Muscle layer of duodenum (tissue), 2 donors: Measurements from ENCODE around the gene GRIA1.

Experiments used
- H3K27ac ChIP-seq: one replicate; pipeline ENCODE4 v1.7.0; 2013; ENCODE audit warnings: mild to moderate bottlenecking, low read length
- H3K27me3 ChIP-seq: one replicate; pipeline ENCODE4 v1.7.0; 2013; ENCODE audit warnings: low read depth, mild to moderate bottlenecking, control low read depth, low read length
- H3K36me3 ChIP-seq, 2 donors: one replicate each; pipeline ENCODE4 v1.7.0; 2013; ENCODE audit warnings: low read length in 2 of 2, control low read depth in 1 of 2, mild to moderate bottlenecking in 1 of 2; ENCODE audit not compliant: insufficient read depth in 2 of 2, control insufficient read depth in 1 of 2
- H3K4me1 ChIP-seq, 2 donors: one replicate each; pipeline ENCODE4 v1.7.0; 2013; ENCODE audit warnings: low read length in 2 of 2, mild to moderate bottlenecking in 2 of 2, control low read depth in 1 of 2, moderate library complexity in 1 of 2; ENCODE audit not compliant: insufficient read depth in 2 of 2, control insufficient read depth in 1 of 2
- H3K4me3 ChIP-seq, 2 donors: one replicate each; pipeline ENCODE4 v1.7.0; 2013; ENCODE audit warnings: low read length in 2 of 2, low read depth in 1 of 2, mild to moderate bottlenecking in 1 of 2
- H3K9me3 ChIP-seq, 2 donors: one replicate each; pipeline ENCODE4 v1.7.0; 2013; ENCODE audit warnings: low read length in 2 of 2, control low read depth in 1 of 2, mild to moderate bottlenecking in 1 of 2; ENCODE audit not compliant: control insufficient read depth in 1 of 2
- donor health status: healthy.

GRIA1 gene

DNA sequence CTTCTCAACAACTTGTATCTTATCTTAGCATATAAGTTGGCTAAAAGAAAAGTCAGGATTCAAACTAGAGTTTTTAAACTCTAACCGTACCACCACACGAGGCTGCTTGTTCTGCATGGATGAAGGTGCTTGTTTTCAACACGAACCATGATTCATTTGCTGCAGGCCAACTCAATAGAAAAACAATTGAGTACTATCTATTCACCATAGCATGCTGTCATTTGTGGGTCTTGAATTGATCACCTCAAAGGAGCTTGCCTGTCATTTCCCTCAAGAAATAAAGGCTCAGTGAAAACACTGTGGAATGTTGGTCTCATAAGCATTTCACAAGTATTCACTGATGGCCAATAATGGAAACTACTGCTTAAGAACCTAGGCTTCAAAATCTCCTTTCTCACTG is 21.0 kb upstream of the GRIA1 start:
- no peaks in the 10 kb centered on the region for H3K9me3 ChIP-seq
- H3K4me3 ChIP-seq = no peak overlapping the region
- H3K4me1 ChIP-seq = no peaks in the 10 kb centered on the region
- no peaks in the 10 kb centered on the region for H3K27me3 ChIP-seq
- H3K36me3 ChIP-seq = no peaks in the 10 kb centered on the region
- H3K27ac ChIP-seq = no peak overlapping the region

DNA sequence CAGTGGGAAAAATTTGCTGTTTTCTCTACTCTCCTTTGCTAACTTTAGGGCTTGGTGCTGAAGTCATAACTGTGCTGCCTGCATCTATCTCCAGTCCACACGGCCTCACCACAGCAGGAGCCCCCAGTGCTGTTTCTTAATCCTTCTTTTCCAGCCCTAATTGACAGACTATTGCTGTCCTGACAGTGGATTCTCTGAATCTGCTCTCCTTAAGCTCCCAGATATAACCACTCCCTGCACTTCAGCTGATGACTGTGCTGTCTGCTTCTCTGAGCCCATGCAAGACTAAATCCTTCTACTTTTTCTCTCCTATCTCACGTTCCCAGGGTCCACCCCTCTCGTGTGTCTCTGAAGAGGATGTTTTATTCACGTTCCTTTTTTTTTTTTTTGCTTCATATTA is 19.7 kb upstream of the GRIA1 start:
- Histone ChIP-seq H3K9me3 (no peaks in the 10 kb centered on the region), H3K27me3 (no peaks in the 10 kb centered on the region), H3K27ac (no peak overlapping the region), H3K36me3 (no peaks in the 10 kb centered on the region), H3K4me3 (no peak overlapping the region), H3K4me1 (no peaks in the 10 kb centered on the region)

DNA sequence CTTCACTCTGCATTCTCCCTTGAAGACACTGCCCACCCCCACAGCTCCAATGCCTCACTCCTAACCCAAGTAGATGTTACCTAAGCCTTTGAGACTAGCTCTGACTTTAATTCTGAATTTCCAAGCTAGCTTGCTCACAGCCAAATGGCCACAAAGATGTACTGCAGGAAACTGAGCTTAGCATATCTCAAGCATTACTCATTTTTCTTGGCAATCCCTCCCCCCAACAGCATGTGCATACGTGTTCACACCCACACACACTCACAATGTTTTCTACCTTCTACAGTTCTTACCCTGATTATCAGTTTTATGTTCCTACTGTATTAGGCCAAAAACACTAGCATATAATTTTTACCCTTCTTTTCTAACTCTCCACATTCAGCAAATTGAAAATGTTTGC is 13.7 kb upstream of the GRIA1 start:
- Histone ChIP-seq H3K27ac (no peak overlapping the region), H3K36me3 (no peaks in the 10 kb centered on the region), H3K4me3 (no peak overlapping the region), H3K9me3 (no peaks in the 10 kb centered on the region), H3K4me1 (no peaks in the 10 kb centered on the region), H3K27me3 (no peaks in the 10 kb centered on the region)

DNA sequence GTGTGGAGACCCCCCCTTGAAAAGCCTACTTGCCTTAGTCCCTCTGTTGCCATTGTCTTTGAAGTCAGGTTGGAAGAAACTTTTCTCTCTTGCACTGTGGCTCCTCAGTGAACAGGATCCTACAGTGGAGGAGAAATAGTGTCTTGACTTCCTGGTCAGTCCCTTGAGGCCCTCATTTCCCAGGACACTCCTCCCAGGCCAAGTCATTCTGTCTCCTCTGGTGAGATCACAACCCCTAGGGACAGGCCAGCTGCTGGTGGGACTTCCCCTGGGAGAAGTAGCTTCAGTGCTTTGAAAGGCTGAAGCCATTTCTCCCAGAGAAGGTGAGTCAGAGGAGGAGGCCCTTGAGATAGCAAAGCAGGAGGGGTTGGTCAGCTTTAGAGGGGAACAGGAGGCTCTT is 10.1 kb upstream of the GRIA1 start:
- no peaks in the 10 kb centered on the region for H3K36me3 ChIP-seq
- H3K4me3 ChIP-seq = no peak overlapping the region
- H3K4me1 ChIP-seq = no peaks in the 10 kb centered on the region
- H3K27ac ChIP-seq = no peak overlapping the region
- no peaks in the 10 kb centered on the region for H3K27me3 ChIP-seq
- no peaks in the 10 kb centered on the region for H3K9me3 ChIP-seq

DNA sequence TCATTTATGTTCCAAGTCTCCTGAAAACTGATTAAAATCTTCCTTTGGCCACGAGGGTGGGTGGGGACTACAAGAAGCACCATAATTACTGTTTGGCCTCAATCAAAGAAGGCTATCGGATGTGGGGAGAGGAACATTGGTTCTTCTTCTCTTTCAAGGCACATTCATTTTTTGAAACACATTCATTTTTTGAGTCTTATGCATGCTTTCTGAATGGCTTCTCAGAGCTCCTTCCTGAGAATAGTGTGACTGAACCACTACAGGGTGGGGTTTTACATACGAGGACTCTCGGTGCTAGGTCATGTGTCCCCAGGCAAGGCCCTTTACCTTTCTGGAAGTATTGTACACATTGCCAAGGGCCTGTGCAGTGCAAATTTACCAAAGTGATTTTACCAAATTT is 7.0 kb upstream of the GRIA1 start:
- Histone ChIP-seq H3K9me3 (no peaks in the 10 kb centered on the region), H3K36me3 (no peaks in the 10 kb centered on the region), H3K27ac (no peak overlapping the region), H3K27me3 (no peaks in the 10 kb centered on the region), H3K4me1 (no peaks in the 10 kb centered on the region), H3K4me3 (no peak overlapping the region)

DNA sequence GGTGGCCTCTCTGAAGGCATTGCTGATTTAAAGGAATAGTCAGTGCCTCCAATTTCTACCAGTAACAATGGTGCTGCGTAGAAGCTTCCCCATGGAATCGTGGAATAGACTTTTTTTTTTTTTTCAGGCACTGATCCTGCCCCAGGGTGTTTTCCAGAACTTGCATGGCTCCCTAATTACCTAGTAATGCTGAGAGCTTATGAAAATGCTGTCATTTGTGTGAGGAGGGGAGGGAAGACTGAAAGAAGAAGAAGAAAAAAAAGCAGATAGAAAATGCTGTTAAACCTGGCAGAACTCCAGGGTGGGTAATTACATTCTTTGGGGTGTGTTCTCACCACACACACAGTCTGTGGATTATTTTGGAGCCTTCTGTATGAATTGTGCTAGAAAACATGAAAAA is 4.8 kb upstream of the GRIA1 start:
- no peak overlapping the region for H3K27ac ChIP-seq
- H3K36me3 ChIP-seq = no peaks in the 10 kb centered on the region
- peaks cover 0 to 2% of the 10 kb centered on the region in 2 donors for H3K4me1 ChIP-seq
- H3K9me3 ChIP-seq = no peaks in the 10 kb centered on the region
- H3K4me3 ChIP-seq = no peak overlapping the region
- H3K27me3 ChIP-seq = no peaks in the 10 kb centered on the region

DNA sequence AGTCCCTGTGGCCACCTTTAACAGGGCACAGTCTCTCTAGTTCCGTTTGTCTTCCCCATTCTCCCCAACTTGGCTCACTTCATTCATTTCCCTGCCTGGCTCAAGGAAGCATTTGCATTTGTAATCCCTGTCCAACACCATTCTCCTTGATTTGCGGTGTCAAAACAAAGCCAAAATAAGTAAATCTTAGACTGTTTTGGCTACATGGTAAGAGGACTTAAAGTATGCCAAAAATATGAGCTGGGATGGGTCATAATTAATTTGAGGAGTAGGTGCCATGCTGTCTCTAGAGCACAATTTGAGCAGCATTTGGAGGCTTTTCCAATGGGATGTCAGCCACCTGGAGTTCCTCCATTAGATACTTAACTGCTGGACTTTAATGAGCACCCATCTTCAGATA is 3.7 kb upstream of the GRIA1 start:
- H3K4me3 ChIP-seq = no peak overlapping the region
- no peaks in the 10 kb centered on the region for H3K36me3 ChIP-seq
- H3K27ac ChIP-seq = no peak overlapping the region
- no peaks in the 10 kb centered on the region for H3K9me3 ChIP-seq
- peaks cover 0 to 5% of the 10 kb centered on the region in 2 donors for H3K4me1 ChIP-seq
- H3K27me3 ChIP-seq = peaks cover 3% of the 10 kb centered on the region

DNA sequence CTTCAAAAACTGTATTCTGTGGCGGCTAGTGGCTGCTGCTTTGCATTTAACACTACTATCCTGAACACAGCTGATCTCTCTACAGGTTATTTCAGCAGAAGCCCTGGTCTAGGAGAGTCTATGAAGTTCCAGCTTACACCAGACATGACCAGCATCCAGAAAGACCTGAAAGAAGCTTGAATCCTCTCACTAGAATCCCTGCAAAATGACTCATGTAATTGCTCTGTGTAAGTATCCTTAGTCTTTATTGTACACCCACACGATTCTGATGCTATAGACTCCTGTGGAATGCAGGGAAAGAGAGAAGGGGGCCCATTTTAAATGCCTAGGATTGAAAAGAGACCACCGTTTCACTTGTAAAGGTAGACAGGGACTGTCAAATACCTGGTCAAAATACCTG is 859 bp upstream of the GRIA1 start:
- no peak overlapping the region for H3K27ac ChIP-seq
- no peaks in the 10 kb centered on the region for H3K36me3 ChIP-seq
- H3K4me3 ChIP-seq = no peak overlapping the region
- peaks cover 0 to 5% of the 10 kb centered on the region in 2 donors for H3K4me1 ChIP-seq
- peaks cover 8% of the 10 kb centered on the region for H3K27me3 ChIP-seq
- no peaks in the 10 kb centered on the region for H3K9me3 ChIP-seq

DNA sequence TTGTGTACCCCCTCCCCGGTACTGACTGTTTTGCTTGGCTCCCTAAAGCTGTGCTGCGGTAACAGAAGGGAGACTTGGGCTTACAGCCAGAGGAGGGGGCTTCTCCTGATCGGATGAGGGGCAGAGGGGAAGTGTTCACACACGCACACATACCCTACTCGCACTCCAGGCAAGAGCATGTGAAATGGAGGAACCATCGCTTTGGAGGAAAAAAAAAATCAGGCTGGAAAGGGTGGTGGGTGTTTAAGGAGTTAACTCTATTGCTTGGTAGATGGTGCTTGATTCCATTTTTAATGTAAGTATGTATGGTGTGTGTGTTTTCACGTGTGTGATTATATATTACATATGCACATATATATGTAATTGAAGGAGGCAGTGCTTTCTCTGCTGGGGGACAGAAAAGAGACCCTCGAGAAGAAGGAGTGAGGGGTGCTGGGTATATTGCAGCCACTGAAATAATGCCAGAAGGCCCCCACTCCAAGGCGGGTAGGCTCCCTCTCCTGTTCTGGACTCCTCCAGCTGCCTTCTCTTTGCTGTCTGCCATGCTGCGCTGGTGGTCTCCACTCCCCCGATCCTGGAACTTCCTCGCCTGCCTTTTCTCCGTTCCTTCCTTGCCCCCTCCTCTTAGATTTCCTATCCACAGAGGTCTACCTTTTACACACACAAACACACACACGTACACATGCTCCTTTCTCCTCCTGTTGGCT is 721 bp downstream of the GRIA1 start:
- Histone ChIP-seq H3K4me1 (peaks cover 0 to 5% of the 10 kb centered on the region in 2 donors), H3K4me3 (peak overlapping the region in 1 of 2 donors; percentile 25), H3K27ac (no peak overlapping the region), H3K9me3 (no peaks in the 10 kb centered on the region), H3K27me3 (peaks cover 8% of the 10 kb centered on the region), H3K36me3 (no peaks in the 10 kb centered on the region)

DNA sequence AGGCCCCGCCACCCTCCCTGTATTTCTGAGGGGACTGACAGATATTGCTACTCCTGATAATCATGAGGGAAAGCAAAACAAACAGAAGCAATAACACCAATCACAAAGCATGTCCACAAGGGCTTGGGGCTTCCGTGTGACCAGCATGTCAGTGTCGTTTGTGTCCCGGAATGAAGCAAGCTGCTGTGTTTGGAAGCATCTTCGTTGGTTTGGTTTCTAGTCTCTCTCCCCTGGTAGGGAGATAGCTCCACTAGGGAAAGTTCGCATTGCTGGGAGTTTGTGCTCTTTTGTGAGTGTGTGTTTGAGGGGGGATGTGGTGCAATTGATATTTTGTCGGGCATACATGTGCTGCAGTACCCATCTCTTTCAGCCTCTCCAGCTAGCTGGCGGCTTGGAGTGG is 1.4 kb downstream of the GRIA1 start:
- no peak overlapping the region for H3K4me3 ChIP-seq
- H3K27me3 ChIP-seq = peaks cover 8% of the 10 kb centered on the region
- no peaks in the 10 kb centered on the region for H3K36me3 ChIP-seq
- no peaks in the 10 kb centered on the region for H3K9me3 ChIP-seq
- peaks cover 0 to 5% of the 10 kb centered on the region in 2 donors for H3K4me1 ChIP-seq
- H3K27ac ChIP-seq = no peak overlapping the region

DNA sequence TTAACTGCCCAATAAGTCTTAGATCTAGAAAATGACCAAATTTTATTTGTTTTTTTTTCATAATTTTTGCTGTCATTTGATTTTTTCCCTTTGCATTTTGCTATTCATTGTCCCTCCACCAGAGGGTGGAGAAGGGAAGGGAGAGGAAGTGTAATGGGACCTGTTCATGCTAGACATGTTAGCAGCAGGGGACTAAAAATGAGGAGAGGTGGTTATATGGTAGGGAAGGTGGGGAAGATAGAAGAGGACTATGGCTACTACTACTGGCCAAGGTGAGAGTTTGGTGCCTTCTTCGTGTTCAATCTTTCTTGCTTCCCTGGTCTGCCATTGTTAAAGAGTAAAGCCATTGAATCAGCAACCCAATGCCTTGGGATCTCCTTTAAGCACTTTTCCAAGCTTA is 6.4 kb downstream of the GRIA1 start:
- H3K27me3 ChIP-seq = peaks cover 5% of the 10 kb centered on the region
- H3K36me3 ChIP-seq = no peaks in the 10 kb centered on the region
- no peaks in the 10 kb centered on the region for H3K9me3 ChIP-seq
- no peak overlapping the region for H3K4me3 ChIP-seq
- H3K4me1 ChIP-seq = no peaks in the 10 kb centered on the region
- H3K27ac ChIP-seq = no peak overlapping the region

DNA sequence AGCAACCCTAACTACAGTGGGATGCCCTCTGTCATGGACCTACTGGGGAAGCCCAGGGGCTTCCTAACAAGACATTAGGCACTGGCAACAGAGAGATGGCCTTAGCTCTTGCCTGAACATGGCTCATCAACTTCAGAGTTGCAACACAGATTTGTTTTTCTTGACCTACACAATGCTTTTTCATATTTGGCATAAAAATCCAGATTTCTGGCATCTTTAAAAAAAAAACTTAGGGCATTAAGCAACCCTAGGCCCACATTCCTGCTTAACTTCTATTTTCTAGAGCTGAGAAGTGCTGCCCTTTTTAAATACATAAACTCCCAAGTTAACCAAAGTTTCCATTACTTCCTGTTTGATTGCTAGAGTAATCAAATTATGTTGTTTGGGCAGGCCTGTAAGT is 8.0 kb downstream of the GRIA1 start:
- Histone ChIP-seq H3K4me1 (no peaks in the 10 kb centered on the region), H3K4me3 (no peak overlapping the region), H3K9me3 (no peaks in the 10 kb centered on the region), H3K27ac (no peak overlapping the region), H3K27me3 (no peaks in the 10 kb centered on the region), H3K36me3 (no peaks in the 10 kb centered on the region)
